Ovary (tissue), 1 donor: ENCODE results near the gene OGA.

Experiments
- EP300 ChIP-seq: sonication (generic); formaldehyde crosslinking; IDR thresholded peaks from one replicate; pipeline ENCODE4 v1.6.1; 2017; ENCODE audit warnings: antibody characterized with exemption
- POLR2A ChIP-seq: fragments of 450-650 bp; IDR thresholded peaks from one replicate; pipeline ENCODE4 v1.6.1; 2017; ENCODE audit warnings: antibody characterized with exemption, mild to moderate bottlenecking, moderate library complexity

DNA sequence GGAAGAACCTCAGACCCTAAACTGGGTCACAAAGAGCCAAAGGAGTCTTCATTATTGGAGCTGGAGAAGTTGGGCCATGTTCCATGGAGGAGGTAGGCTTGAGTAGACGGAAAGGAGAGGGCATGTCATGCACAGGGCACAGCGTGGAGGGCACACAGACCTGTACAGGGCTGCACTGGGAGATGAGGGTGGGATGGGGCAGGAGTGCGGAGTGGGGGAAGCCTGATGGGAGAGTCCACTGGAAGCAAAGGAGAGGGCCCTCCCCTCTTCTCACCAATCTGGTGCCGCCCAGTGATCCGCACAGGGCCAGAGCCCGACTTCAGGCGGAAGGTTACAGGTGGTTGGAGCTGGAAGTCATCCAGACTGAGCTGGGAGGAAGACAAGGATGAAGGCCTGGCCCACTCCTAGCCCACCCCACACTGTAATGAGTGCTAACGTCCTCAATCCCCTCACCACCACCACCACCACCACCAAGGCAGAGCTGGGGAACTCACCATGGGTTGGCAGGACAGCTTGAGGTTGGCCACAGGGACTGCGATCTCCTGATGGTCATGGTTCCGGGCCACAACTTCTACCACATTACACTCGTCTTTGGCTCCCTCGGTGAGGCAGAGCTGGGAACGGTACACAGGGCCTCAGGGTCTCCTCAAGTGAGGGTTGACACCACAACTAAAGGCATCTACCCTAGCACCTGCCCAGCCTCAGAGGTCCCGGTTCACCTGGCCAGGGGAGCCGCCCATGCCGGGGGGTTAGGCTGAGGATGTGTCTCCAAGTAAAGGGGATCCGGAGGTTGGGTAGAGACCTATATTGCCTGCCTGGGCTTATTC, 36.0 kb downstream of the OGA start:
- no peak for TF ChIP-seq EP300
- no peak for TF ChIP-seq POLR2A
